HepG2 (cell line): ENCODE results near the gene DDR2. TPM values are rescaled to one million over a fixed set of nuclear protein-coding genes. Genes with fewer than 3 reads are reported as not detected.

Experiments used
- ATAC-seq: fragments of 200-7000 bp; cut with Tn5 transposase; 3 replicates; pipeline ENCODE4 v1.9.1; 2020; ENCODE audit warnings: mild to moderate bottlenecking, moderate library complexity
- BruUV-seq: library from RNA; stranded (reverse); fragments of 400-500 nt; replicated peaks from 2 replicates; lab custom pipeline; 2021; lab: Mats Ljungman, UMichigan
- CTCF ChIA-PET: fragments of 300-600 bp; formaldehyde crosslinking; extraction: SDS; loops from one replicate; lab custom pipeline; 2021; ENCODE audit warnings: low total read pairs, inconsistent platforms, low intra/inter-chr PET ratio; lab: Yijun Ruan, JAX
- POLR2A ChIA-PET: fragments of 350-600 bp; sonication (Branson Sonifier 250); formaldehyde crosslinking; loops from one replicate; lab custom pipeline; 2020; ENCODE audit warnings: antibody characterized with exemption, inconsistent platforms; lab: Yijun Ruan, JAX
- DNase-seq: peaks from one replicate; pipeline ENCODE4 v3.0.0-alpha.2; 2015; ENCODE audit warnings: low spot score
- FAIRE-seq: peaks from 3 replicates; lab custom pipeline; 2011; peaks lifted over from hg19 to GRCh38; lab: Jason Lieb, UNC
- H2AFZ ChIP-seq: one replicate; pipeline ENCODE4 v1.6.1; 2011; ENCODE audit warnings: low read length, inconsistent platforms
- H3K27ac ChIP-seq: fragments of 300-600 bp; 3 replicates; pipeline ENCODE4 v1.8.0; 2011; ENCODE audit warnings: mixed run types, mild to moderate bottlenecking, mixed read lengths, low read length, inconsistent platforms; ENCODE audit not compliant: insufficient read depth; ENCODE audit errors: extremely low read length
- H3K27me3 ChIP-seq, 2 experiments: fragments of 200-600 bp in 1 of 2; 2 replicates in 1 of 2; 3 replicates in 1 of 2; pipeline versions ENCODE4 v1.6.0 to v1.8.0; 2011; ENCODE audit warnings: low read length in 2 of 2, mild to moderate bottlenecking in 2 of 2, moderate library complexity in 2 of 2, inconsistent platforms in 1 of 2; ENCODE audit not compliant: insufficient read depth in 2 of 2, control insufficient read depth in 1 of 2
- H3K36me3 ChIP-seq, 2 experiments: fragments of 200-600 bp in 1 of 2; replicated peaks in 1 of 2; 2 replicates in 1 of 2; 3 replicates in 1 of 2; pipeline versions ENCODE4 v1.5.1 to v1.8.0; 2011; ENCODE audit warnings: low read length in 2 of 2, inconsistent platforms in 1 of 2; ENCODE audit not compliant: insufficient read depth in 2 of 2, control insufficient read depth in 1 of 2
- H3K4me1 ChIP-seq: 2 replicates; pipeline ENCODE4 v1.5.1; 2012; ENCODE audit warnings: low read length, inconsistent platforms; ENCODE audit not compliant: insufficient read depth
- H3K4me2 ChIP-seq: 2 replicates; pipeline ENCODE4 v1.6.0; 2011; ENCODE audit warnings: low read depth, low read length, inconsistent platforms
- H3K4me3 ChIP-seq, 3 experiments: fragments of 200-600 bp in 1 of 3; sonication (generic), shearing (Covaris generic) in 1 of 3; replicated peaks in 1 of 3; 2 replicates each; pipeline ENCODE4 v1.5.1; 2011 to 2016; ENCODE audit warnings: low read length in 3 of 3, inconsistent platforms in 2 of 3, low read depth in 2 of 3, mild to moderate bottlenecking in 2 of 3, control low read depth in 1 of 3, mixed read lengths in 1 of 3; ENCODE audit not compliant: insufficient read depth in 1 of 3
- H3K79me2 ChIP-seq: one replicate; pipeline ENCODE4 v1.6.1; 2011; ENCODE audit warnings: low read length, inconsistent platforms; ENCODE audit not compliant: insufficient read depth
- H3K9ac ChIP-seq: 2 replicates; pipeline ENCODE4 v1.6.0; 2011; ENCODE audit warnings: mild to moderate bottlenecking, low read depth, low read length, inconsistent platforms; ENCODE audit not compliant: insufficient read depth
- H3K9me3 ChIP-seq: 2 replicates; pipeline ENCODE4 v1.5.1; 2012; ENCODE audit warnings: mild to moderate bottlenecking, low read length
- H4K20me1 ChIP-seq: 2 replicates; pipeline ENCODE4 v1.6.0; 2011; ENCODE audit warnings: inconsistent platforms, mild to moderate bottlenecking, low read length, moderate library complexity; ENCODE audit not compliant: insufficient read depth
- ATF7 ChIP-seq, 2 experiments: fragments of 450-650 bp in 1 of 2; sonication (generic) in 1 of 2; formaldehyde crosslinking in 1 of 2; IDR thresholded peaks; 2 replicates each; pipeline versions ENCODE4 v1.4.0 to v1.6.1; 2016 to 2020; ENCODE audit warnings: antibody characterized with exemption in 1 of 2, mild to moderate bottlenecking in 1 of 2, missing genetic modification reagents in 1 of 2
- HCFC1 ChIP-seq: fragments of 150-350 bp; IDR thresholded peaks from 2 replicates; pipeline ENCODE4 v1.6.1; 2014; ENCODE audit warnings: low read depth, low read length
- JDP2 ChIP-seq: sonication (generic); formaldehyde crosslinking; IDR thresholded peaks from 2 replicates; pipeline ENCODE4 v1.8.1; 2022; ENCODE audit warnings: missing genetic modification reagents, borderline replicate concordance
- JUNB ChIP-seq: sonication (generic); formaldehyde crosslinking; IDR thresholded peaks from 2 replicates; pipeline ENCODE4 v1.8.0; 2022; ENCODE audit warnings: missing genetic modification reagents, mild to moderate bottlenecking, borderline replicate concordance
- KLF9 ChIP-seq: IDR thresholded peaks from 2 replicates; pipeline ENCODE4 v1.6.1; 2016; ENCODE audit warnings: low read depth
- NFKBIZ ChIP-seq: IDR thresholded peaks from 2 replicates; pipeline ENCODE4 v1.6.1; 2018; ENCODE audit warnings: missing genetic modification reagents, missing compliant biosample characterization
- PCBP1 ChIP-seq: fragments of 200-400 bp; formaldehyde crosslinking; IDR thresholded peaks from 2 replicates; pipeline ENCODE4 v1.6.1; 2017; ENCODE audit warnings: mild to moderate bottlenecking, low read depth, low read length, borderline replicate concordance
- RARA ChIP-seq: IDR thresholded peaks from 2 replicates; pipeline ENCODE4 v1.6.1; 2016; ENCODE audit warnings: missing genetic modification reagents, missing compliant biosample characterization
- TBX3 ChIP-seq: fragments of 450-650 bp; IDR thresholded peaks from 2 replicates; pipeline ENCODE4 v1.6.1; 2017; ENCODE audit warnings: antibody characterized with exemption, mild to moderate bottlenecking, inconsistent platforms, borderline replicate concordance
- ZNF703 ChIP-seq: sonication (generic); formaldehyde crosslinking; IDR thresholded peaks from 2 replicates; pipeline ENCODE4 v1.5.1; 2020; ENCODE audit warnings: missing genetic modification reagents, mild to moderate bottlenecking, moderate library complexity, borderline replicate concordance
- WGBS: methylation state at CpG from one replicate; pipeline ENCODE4 v1.1.6; 2017; ENCODE audit warnings: low lambda C conversion rate; 5-methylcytosine and 5-hydroxymethylcytosine counted together
- in situ Hi-C: cut with HindIII; loops from 2 replicates; pipeline ENCODE4 v1.10.0; 2017; ENCODE audit warnings: low pct_unique_long_range_greater_than_20kb; ENCODE audit not compliant: extremely low pct_ligation_motif_present
- intact Hi-C: fragments of 100-400 bp; cut with micrococcal nuclease; formaldehyde crosslinking; loops from one replicate; pipeline ENCODE4 v1.10.0; 2022; ENCODE audit not compliant: unreplicated experiment
- polyA plus RNA-seq, 8 experiments: library from polyadenylated mRNA; depleted of rRNA in 3 of 8; stranded (reverse) in 7 of 8; unstranded in 1 of 8; fragments of >200 nt; fragmentation: Illumina TruSeq in 4 of 8; extraction: Trizol in 4 of 8; gene quantifications; 2 replicates each; pipeline versions ENCODE4 v1.2.1 to v1.2.3, GENCODE V29; 2011 to 2016; ENCODE audit warnings: low read depth in 4 of 8, missing spikeins in 1 of 8, mixed read lengths in 1 of 8; ENCODE audit not compliant: insufficient read depth in 1 of 8
- total RNA-seq, 5 experiments: library from RNA; depleted of rRNA; stranded (reverse); fragments of >200 nt; fragmentation: Illumina TruSeq; extraction: Trizol; gene quantifications; 2 replicates each; pipeline ENCODE4 v1.2.3, GENCODE V29; 2016; ENCODE audit warnings: low read depth in 1 of 5

The DDR2 gene
- total and polyA plus RNA-seq, 2 of the 13 experiments (the other 11 are each of a cell fraction or from before 2014, with no cell fraction given) = 0.36 to 0.38 TPM

GRCh38 chr1:162702628-162703027 lies 70.4 kb downstream of the DDR2 start:
- Histone ChIP-seq H3K27me3 (no peaks in the 10 kb centered on the region), H3K9me3 (no peaks in the 10 kb centered on the region), H4K20me1 (no peaks in the 10 kb centered on the region), H3K79me2 (no peaks in the 10 kb centered on the region), H3K36me3 (no peaks in the 10 kb centered on the region), H3K27ac (no peak overlapping the region), H3K4me3 (no peak overlapping the region), H3K9ac (no peak overlapping the region), H2AFZ (no peak overlapping the region), H3K4me2 (no peak overlapping the region), H3K4me1 (peaks cover 11% of the 10 kb centered on the region)
- in situ Hi-C loops (no loop called here), intact Hi-C loops (no loop called here)
- ChIA-PET CTCF (no interaction called here), POLR2A (no interaction called here)
- ATAC-seq (no peak), FAIRE-seq (no peak), DNase-seq (no peak)
- no TSS peak for BruUV-seq
- no peak for TF ChIP-seq ZNF703
- no peak for TF ChIP-seq KLF9 (CRISPR knock-in tag)
- TF ChIP-seq PCBP1 = no peak
- TF ChIP-seq HCFC1 = no peak
- no peak for TF ChIP-seq TBX3
- no peak for TF ChIP-seq JDP2
- TF ChIP-seq NFKBIZ (CRISPR knock-in tag) = no peak
- 83% methylated on average over 2 of the region's 2 CpGs for WGBS

GRCh38 chr1:162703708-162704107 lies 71.4 kb downstream of the DDR2 start:
- 98% methylated on average over 4 of the region's 4 CpGs for WGBS
- intact Hi-C loops = no loop called here
- BruUV-seq = no TSS peak

More at GRCh38 chr1:162703708-162704107, 71.4 kb downstream of the DDR2 start:
- no peaks in the 10 kb centered on the region for H3K79me2 ChIP-seq
- no peak overlapping the region for H3K4me2 ChIP-seq
- FAIRE-seq (no peak), ATAC-seq (no peak), DNase-seq (no peak)
- 0 out of 2 replicates have a peak, but pooled peaks cover 4% of the 10 kb centered on the region for H3K4me1 ChIP-seq
- POLR2A ChIA-PET = no interaction called here
- H3K4me3 ChIP-seq = no peak overlapping the region
- no peaks in the 10 kb centered on the region for H3K36me3 ChIP-seq
- H3K27ac ChIP-seq = no peak overlapping the region
- TF ChIP-seq JUNB (no peak), ATF7 (IDR thresholded peaks at IDR 0.05) (peak; percentile 79), ATF7 (CRISPR knock-in tag; IDR thresholded peaks at IDR 0.05) (no peak), RARA (no peak)
- no peaks in the 10 kb centered on the region for H4K20me1 ChIP-seq
- no peaks in the 10 kb centered on the region for H3K27me3 ChIP-seq
- in situ Hi-C loops = no loop called here
- H2AFZ ChIP-seq = no peak overlapping the region
- H3K9me3 ChIP-seq = no peaks in the 10 kb centered on the region
- H3K9ac ChIP-seq = no peak overlapping the region
- CTCF ChIA-PET = no interaction called here
